SK-N-SH (cell line): Measurements from ENCODE around the gene UBTD1. TPM values are rescaled to one million over a fixed set of nuclear protein-coding genes. Genes with fewer than 3 reads are reported as not detected.

Source experiments
- CTCF ChIA-PET: fragments of 300-600, 350-600 bp; formaldehyde crosslinking; extraction: SDS; loops from one replicate; lab custom pipeline; 2021; lab: Yijun Ruan, JAX
- POLR2A ChIA-PET: fragments of 350-600 bp; sonication (Branson Sonifier 250); formaldehyde crosslinking; extraction: SDS; loops from one replicate; lab custom pipeline; 2020; ENCODE audit warnings: antibody characterized with exemption, inconsistent platforms; lab: Yijun Ruan, JAX
- DNase-seq: peaks from one replicate; pipeline ENCODE4 v3.0.0; 2012
- H2AFZ ChIP-seq: fragments of 200-600 bp; sonication (generic); 2 replicates; pipeline ENCODE4 v1.8.1; 2016; ENCODE audit warnings: antibody characterized with exemption, mild to moderate bottlenecking, low read depth
- H3F3A ChIP-seq: fragments of 200-600 bp; sonication (generic); replicated peaks from 2 replicates; pipeline ENCODE3; 2016; ENCODE audit warnings: antibody characterized with exemption, mild to moderate bottlenecking; ENCODE audit not compliant: insufficient read depth
- H3K27ac ChIP-seq, 2 experiments: fragments of 200-500 bp in 1 of 2; fragments of 200-600 bp in 1 of 2; sonication (Bioruptor generic) in 1 of 2; sonication (generic), shearing (Covaris generic) in 1 of 2; 2 replicates each; pipeline versions ENCODE4 v1.5.1 to v1.6.1; 2014 to 2016; ENCODE audit warnings: low read depth in 2 of 2, inconsistent platforms in 1 of 2, low read length in 1 of 2, mild to moderate bottlenecking in 1 of 2, mixed read lengths in 1 of 2
- H3K27me3 ChIP-seq: fragments of 200-600 bp; sonication (generic), shearing (Covaris generic); 2 replicates; pipeline ENCODE4 v1.6.1; 2016; ENCODE audit warnings: mixed run types; ENCODE audit not compliant: insufficient read depth
- H3K36me3 ChIP-seq, 2 experiments: fragments of 200-500 bp in 1 of 2; fragments of 200-600 bp in 1 of 2; sonication (Bioruptor generic) in 1 of 2; sonication (generic) in 1 of 2; replicated peaks in 1 of 2; 2 replicates each; pipeline versions ENCODE3 to v1.5.1; 2014 to 2016; ENCODE audit warnings: low read length in 1 of 2, mild to moderate bottlenecking in 1 of 2; ENCODE audit not compliant: insufficient read depth in 2 of 2, control insufficient read depth in 1 of 2
- H3K4me1 ChIP-seq, 2 experiments: fragments of 200-500 bp in 1 of 2; fragments of 200-600 bp in 1 of 2; sonication (Bioruptor generic) in 1 of 2; sonication (generic), shearing (Covaris generic) in 1 of 2; 2 replicates each; pipeline versions ENCODE4 v1.5.1 to v1.6.1; 2014 to 2016; ENCODE audit warnings: low read depth in 1 of 2, low read length in 1 of 2, mixed run types in 1 of 2; ENCODE audit not compliant: insufficient read depth in 2 of 2, control insufficient read depth in 1 of 2
- H3K4me2 ChIP-seq: fragments of 200-600 bp; sonication (generic), shearing (Covaris generic); 2 replicates; pipeline ENCODE4 v1.6.1; 2017; ENCODE audit warnings: mixed run types
- H3K4me3 ChIP-seq, 2 experiments: fragments of 200-500 bp in 1 of 2; fragments of 200-600 bp in 1 of 2; sonication (Bioruptor generic) in 1 of 2; sonication (generic), shearing (Covaris generic) in 1 of 2; 2 replicates each; pipeline versions ENCODE4 v1.5.1 to v1.8.1; 2014 to 2016; ENCODE audit warnings: low read depth in 2 of 2, inconsistent platforms in 1 of 2, low read length in 1 of 2, mild to moderate bottlenecking in 1 of 2, mixed read lengths in 1 of 2, moderate library complexity in 1 of 2
- H3K79me2 ChIP-seq: fragments of 200-600 bp; sonication (generic); 2 replicates; pipeline ENCODE4 v1.8.1; 2017; ENCODE audit warnings: mild to moderate bottlenecking; ENCODE audit not compliant: insufficient read depth
- H3K9ac ChIP-seq: fragments of 200-600 bp; sonication (generic); 2 replicates; pipeline ENCODE4 v1.6.1; 2017; ENCODE audit warnings: mixed run types
- H3K9me2 ChIP-seq: fragments of 200-600 bp; sonication (generic); 2 replicates; pipeline ENCODE4 v1.6.1; 2017; ENCODE audit warnings: mixed run types
- H3K9me3 ChIP-seq: fragments of 200-600 bp; sonication (generic); 2 replicates; pipeline ENCODE4 v1.6.1; 2017; ENCODE audit warnings: mixed run types, mild to moderate bottlenecking, moderate library complexity
- H4K20me1 ChIP-seq: fragments of 200-600 bp; sonication (generic); 2 replicates; pipeline ENCODE4 v1.6.1; 2017; ENCODE audit warnings: mild to moderate bottlenecking, mixed run types; ENCODE audit not compliant: insufficient read depth
- EP300 ChIP-seq, 2 experiments: IDR thresholded peaks; 2 replicates each; pipeline versions ENCODE4 v1.4.0 to v1.6.1; 2012; ENCODE audit warnings: borderline replicate concordance in 1 of 2, low read depth in 1 of 2, low read length in 1 of 2
- EZH2phosphoT487 ChIP-seq: fragments of 200-600 bp; sonication (generic); IDR thresholded peaks from 2 replicates; pipeline ENCODE4 v1.6.1; 2017; ENCODE audit warnings: low read depth, mixed run types, mild to moderate bottlenecking, antibody characterized with exemption, moderate library complexity, borderline replicate concordance
- MEF2A ChIP-seq: IDR thresholded peaks from 2 replicates; pipeline ENCODE4 v1.4.0; 2012; ENCODE audit warnings: low read depth, borderline replicate concordance
- POLR2AphosphoS5 ChIP-seq: IDR thresholded peaks from 2 replicates; pipeline ENCODE4 v1.6.1; 2012; ENCODE audit warnings: low read depth, low read length
- RFX5 ChIP-seq: IDR thresholded peaks from 2 replicates; pipeline ENCODE4 v1.6.1; 2012; ENCODE audit warnings: mild to moderate bottlenecking, improper control_type of control experiment, low read length
- SIN3A ChIP-seq: IDR thresholded peaks from 2 replicates; pipeline ENCODE4 v1.6.1; 2012; ENCODE audit warnings: low read depth, mild to moderate bottlenecking, low read length, moderate library complexity, borderline replicate concordance
- SMC3 ChIP-seq: IDR thresholded peaks from 2 replicates; pipeline ENCODE4 v1.6.1; 2012; ENCODE audit warnings: low read depth, low read length, improper control_type of control experiment
- TEAD4 ChIP-seq: IDR thresholded peaks from 2 replicates; pipeline ENCODE4 v1.4.0; 2012; ENCODE audit warnings: mild to moderate bottlenecking, borderline replicate concordance; ENCODE audit not compliant: insufficient read depth
- WGBS: methylation state at CpG from one replicate; pipeline ENCODE4 v1.1.6; 2017; ENCODE audit warnings: low lambda C conversion rate; 5-methylcytosine and 5-hydroxymethylcytosine counted together
- polyA plus RNA-seq, 3 experiments: library from polyadenylated mRNA; depleted of rRNA; stranded (reverse); fragments of >200 nt; gene quantifications; 2 replicates each; pipeline ENCODE4 v1.2.3, GENCODE V29; 2012
- TF ChIP-seq, protein P1 (sequence below): IDR thresholded peaks from 2 replicates; pipeline ENCODE4; 2012
- TF ChIP-seq, protein P2 (sequence below): fragments of 150-350 bp; IDR thresholded peaks from 2 replicates; pipeline ENCODE4 v1.6.1; 2016; ENCODE audit warnings: mild to moderate bottlenecking, low read depth, low read length
- TF ChIP-seq, protein P3 (sequence below): fragments of 150-350 bp; IDR thresholded peaks from 2 replicates; pipeline ENCODE4 v1.6.1; 2017; ENCODE audit warnings: antibody characterized with exemption, low read length, low read depth, borderline replicate concordance
- TF ChIP-seq, protein P4 (sequence below): IDR thresholded peaks from 2 replicates; pipeline ENCODE4 v1.4.0; 2012; ENCODE audit warnings: low read depth, borderline replicate concordance

UBTD1 gene
- polyA plus RNA-seq, 1 of the 3 experiments (the other 2 are of a cell fraction), result 38.8 TPM

DNA sequence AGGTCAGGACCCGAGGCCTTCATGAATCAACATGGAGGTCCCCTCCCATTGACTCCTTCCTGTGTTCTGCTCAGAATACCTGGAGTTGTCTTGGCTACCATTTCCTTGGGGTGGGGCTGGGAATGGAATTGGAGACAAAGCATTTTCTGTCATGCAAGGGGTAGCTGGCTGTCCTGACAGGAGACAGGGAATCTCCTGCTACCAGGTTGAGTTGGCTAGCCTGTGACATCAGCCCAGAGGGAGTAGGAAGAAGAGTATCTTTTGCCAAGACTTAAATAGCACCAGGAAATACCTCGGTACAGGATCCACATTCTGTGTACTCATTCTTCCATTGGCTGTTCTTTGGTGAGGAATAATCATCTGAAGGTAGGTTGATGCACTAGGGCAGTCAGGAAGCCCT, 47.9 kb upstream of the UBTD1 start (continued):
- TF ChIP-seq, protein P1, sequence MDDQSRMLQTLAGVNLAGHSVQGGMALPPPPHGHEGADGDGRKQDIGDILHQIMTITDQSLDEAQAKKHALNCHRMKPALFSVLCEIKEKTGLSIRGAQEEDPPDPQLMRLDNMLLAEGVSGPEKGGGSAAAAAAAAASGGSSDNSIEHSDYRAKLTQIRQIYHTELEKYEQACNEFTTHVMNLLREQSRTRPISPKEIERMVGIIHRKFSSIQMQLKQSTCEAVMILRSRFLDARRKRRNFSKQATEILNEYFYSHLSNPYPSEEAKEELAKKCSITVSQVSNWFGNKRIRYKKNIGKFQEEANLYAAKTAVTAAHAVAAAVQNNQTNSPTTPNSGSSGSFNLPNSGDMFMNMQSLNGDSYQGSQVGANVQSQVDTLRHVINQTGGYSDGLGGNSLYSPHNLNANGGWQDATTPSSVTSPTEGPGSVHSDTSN, result no peak
- TF ChIP-seq EZH2phosphoT487 (no peak), EP300 (IDR thresholded peaks at IDR 0.05; ENCODE audit: borderline replicate concordance in 1 of 2, low read depth in 1 of 2, low read length in 1 of 2) (no peak)

DNA sequence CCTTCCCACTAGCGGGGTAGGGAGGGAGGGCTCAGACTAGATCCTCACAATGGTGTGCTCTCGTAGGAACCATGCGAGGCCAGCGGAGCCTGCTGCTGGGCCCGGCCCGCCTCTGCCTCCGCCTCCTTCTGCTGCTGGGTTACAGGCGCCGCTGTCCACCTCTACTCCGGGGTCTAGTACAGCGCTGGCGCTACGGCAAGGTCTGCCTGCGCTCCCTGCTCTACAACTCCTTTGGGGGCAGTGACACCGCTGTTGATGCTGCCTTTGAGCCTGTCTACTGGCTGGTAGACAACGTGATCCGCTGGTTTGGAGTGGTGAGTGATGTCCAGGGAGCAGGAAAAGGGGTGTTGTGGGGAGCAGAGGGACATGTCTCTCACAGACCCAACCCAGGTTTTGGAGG, 47.1 kb upstream of the UBTD1 start:
- TF ChIP-seq RFX5 (no peak), POLR2AphosphoS5 (no peak), MEF2A (no peak), EP300 (IDR thresholded peaks at IDR 0.05; ENCODE audit: borderline replicate concordance in 1 of 2, low read depth in 1 of 2, low read length in 1 of 2) (no peak), TEAD4 (no peak), SIN3A (no peak), SMC3 (no peak)
- TF ChIP-seq, protein P2, sequence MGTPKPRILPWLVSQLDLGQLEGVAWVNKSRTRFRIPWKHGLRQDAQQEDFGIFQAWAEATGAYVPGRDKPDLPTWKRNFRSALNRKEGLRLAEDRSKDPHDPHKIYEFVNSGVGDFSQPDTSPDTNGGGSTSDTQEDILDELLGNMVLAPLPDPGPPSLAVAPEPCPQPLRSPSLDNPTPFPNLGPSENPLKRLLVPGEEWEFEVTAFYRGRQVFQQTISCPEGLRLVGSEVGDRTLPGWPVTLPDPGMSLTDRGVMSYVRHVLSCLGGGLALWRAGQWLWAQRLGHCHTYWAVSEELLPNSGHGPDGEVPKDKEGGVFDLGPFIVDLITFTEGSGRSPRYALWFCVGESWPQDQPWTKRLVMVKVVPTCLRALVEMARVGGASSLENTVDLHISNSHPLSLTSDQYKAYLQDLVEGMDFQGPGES, result no peak
- TF ChIP-seq, protein P3, sequence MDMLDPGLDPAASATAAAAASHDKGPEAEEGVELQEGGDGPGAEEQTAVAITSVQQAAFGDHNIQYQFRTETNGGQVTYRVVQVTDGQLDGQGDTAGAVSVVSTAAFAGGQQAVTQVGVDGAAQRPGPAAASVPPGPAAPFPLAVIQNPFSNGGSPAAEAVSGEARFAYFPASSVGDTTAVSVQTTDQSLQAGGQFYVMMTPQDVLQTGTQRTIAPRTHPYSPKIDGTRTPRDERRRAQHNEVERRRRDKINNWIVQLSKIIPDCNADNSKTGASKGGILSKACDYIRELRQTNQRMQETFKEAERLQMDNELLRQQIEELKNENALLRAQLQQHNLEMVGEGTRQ, result no peak
- TF ChIP-seq, protein P1, result no peak
- TF ChIP-seq, protein P4, sequence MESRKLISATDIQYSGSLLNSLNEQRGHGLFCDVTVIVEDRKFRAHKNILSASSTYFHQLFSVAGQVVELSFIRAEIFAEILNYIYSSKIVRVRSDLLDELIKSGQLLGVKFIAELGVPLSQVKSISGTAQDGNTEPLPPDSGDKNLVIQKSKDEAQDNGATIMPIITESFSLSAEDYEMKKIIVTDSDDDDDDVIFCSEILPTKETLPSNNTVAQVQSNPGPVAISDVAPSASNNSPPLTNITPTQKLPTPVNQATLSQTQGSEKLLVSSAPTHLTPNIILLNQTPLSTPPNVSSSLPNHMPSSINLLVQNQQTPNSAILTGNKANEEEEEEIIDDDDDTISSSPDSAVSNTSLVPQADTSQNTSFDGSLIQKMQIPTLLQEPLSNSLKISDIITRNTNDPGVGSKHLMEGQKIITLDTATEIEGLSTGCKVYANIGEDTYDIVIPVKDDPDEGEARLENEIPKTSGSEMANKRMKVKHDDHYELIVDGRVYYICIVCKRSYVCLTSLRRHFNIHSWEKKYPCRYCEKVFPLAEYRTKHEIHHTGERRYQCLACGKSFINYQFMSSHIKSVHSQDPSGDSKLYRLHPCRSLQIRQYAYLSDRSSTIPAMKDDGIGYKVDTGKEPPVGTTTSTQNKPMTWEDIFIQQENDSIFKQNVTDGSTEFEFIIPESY, result no peak
- no peaks in the 10 kb centered on the region for H3K27me3 ChIP-seq
- H3K4me3 ChIP-seq, result no peak overlapping the region
- H3K36me3 ChIP-seq, result peaks cover 27 to 53% of the 10 kb centered on the region in 2 experiments
- peaks cover 5% of the 10 kb centered on the region for H3F3A ChIP-seq
- no peaks in the 10 kb centered on the region for H3K9me3 ChIP-seq
- peaks cover 12% of the 10 kb centered on the region; the same call in 1 of the 2 replicates for H4K20me1 ChIP-seq
- no peak for DNase-seq
- H3K9ac ChIP-seq, result no peak overlapping the region
- no peak overlapping the region for H2AFZ ChIP-seq
- H3K4me2 ChIP-seq, result no peak overlapping the region
- WGBS, result over 99% methylated on average over 12 of the region's 17 CpGs
- ChIA-PET CTCF (interaction anchor here (1.1 to 2.9 kb wide), 2 partner anchors 13 to 17 kb away, joined by 3 to 16 read pairs; no protein-coding TSS in a partner anchor), POLR2A (no interaction called here)
- no peaks in the 10 kb centered on the region for H3K9me2 ChIP-seq
- peaks cover 85% of the 10 kb centered on the region for H3K79me2 ChIP-seq
- H3K27ac ChIP-seq, result no peak overlapping the region
- peaks cover 0 to 6% of the 10 kb centered on the region in 2 experiments; a peak in 1 of 4 replicates for H3K4me1 ChIP-seq
